AG20443 (cell line): ENCODE measurements around the gene SMC5.
"Not testable (repeated sequence)": the region's sequence is repeated elsewhere in the genome, so short reads cannot be mapped to it uniquely, and the experiment has no call there.

Experiments
- DNase-seq: peaks from one replicate; pipeline ENCODE4 v3.0.0; 2012; ENCODE audit warnings: low spot score, mixed read lengths

SMC5 gene

DNA sequence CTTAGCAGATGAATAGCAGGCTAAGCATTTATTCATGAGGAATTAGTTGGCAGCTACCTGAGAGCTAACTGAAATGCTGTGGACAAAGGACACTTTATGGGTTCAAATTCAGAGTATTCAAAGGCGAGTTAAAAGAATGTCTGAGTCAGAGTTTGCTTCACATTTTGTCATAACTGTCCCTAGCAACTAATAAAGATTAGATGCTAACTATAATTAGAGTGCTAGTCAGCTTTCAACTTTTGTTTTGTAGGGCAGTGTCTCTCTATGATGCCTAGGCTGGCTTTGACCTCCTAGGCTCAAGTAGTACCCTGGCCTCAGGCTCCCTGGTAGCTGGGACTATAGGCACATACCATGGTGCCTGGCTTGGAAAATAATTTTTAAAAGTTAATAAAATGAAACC, 4.6 kb downstream of the SMC5 start:
- DNase-seq: peak; percentile 19

DNA sequence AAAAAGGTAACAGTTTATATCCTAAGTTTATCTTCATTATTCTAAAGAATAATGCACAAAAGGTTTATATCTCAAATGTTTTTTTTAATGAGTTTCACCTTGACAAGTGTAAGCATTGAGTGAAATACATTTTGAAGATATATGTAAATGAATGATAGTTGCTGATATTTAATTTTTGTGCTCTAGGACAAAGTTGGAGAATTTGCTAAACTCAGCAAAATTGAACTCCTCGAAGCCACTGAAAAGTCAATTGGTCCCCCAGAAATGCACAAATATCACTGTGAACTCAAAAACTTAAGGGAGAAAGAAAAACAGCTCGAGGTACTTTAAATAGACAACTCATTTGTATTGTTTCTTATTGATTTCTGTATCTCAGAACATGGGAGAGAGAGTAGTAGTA, 19.5 kb downstream of the SMC5 start:
- no peak for DNase-seq

DNA sequence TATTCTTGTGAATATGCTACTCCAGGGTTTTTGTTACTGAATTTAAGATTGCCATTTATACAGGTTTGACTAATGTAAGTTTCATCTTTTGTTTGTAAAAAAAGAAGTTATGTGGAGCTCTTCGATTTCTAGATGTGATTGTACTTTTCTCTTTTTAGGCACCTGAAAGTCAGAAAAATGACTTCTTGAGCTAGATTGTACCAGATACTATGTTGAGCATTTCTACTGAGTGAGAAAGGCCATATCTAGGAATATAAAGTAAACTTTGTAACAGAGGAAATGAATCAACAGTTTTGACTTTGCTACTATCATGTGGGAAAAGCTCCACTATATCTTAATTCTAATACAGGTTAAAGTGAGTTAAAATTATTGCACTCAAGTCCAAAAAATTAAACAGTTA, 25.1 kb downstream of the SMC5 start:
- no peak for DNase-seq

DNA sequence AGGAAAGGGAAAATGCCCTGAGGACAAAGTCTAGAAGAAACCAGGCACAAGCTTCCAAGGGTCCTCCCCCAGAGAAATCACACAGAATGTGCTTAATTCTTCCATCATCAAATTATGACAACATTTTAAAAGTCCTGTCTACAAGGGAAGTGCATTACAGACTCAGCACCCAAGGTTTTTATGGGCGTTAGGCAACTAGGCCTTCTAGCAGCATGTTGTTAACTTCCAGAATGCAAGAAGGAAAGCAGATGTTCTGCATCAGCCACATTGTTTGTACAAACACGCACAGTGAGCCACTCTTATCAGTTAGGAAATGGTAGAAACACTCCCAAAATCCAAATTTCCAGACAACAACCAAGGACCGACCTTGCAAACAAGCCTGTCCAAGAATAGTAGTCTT, 26.5 kb downstream of the SMC5 start:
- peak; percentile 17 for DNase-seq

DNA sequence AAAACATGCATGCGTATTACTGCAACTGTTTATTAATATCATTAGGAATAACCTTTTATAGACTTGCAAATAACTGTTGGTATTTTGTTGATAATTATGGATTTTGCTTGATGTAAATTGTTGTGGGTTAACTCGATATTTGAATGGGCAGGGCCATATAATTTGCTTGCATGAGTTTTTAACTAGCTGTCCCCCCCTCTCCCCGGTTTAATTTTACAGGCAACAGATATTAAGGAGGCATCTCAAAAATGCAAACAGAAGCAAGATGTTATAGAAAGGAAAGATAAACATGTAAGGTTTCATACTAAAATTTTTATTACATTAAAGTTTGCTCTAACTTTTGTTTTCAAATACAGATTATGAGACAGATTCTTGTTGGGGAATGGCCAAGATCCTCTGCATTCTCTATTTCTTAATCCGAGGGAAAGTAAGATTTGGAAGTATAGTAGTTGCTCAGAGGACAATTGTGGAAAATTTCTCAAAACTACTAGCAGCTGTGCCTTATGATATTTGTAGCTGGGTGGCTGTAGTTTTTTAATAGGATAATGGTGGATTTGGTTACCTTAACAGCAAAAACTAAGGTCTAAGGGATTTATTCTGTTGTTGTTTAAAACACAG, 27.3 kb downstream of the SMC5 start:
- no peak for DNase-seq

DNA sequence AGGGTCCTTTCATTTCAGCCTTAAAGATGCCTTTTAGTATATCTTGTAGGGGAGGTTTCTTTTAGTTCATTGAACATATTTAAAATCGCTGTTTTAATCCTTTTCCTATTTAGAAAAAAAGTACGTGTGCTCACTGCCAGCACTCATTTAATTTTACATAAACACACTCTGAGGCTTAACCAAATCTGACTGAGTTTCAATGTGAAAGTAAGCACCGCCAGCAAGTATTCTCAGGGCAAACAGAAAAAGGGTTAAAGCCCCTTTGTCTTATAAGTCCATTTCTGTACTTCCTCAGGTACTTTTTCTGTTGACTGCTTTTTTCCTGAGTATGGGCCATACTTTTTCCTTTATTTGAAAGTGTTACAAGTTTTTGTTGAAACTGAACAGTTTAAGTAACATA, 31.8 kb downstream of the SMC5 start:
- no peak for DNase-seq

DNA sequence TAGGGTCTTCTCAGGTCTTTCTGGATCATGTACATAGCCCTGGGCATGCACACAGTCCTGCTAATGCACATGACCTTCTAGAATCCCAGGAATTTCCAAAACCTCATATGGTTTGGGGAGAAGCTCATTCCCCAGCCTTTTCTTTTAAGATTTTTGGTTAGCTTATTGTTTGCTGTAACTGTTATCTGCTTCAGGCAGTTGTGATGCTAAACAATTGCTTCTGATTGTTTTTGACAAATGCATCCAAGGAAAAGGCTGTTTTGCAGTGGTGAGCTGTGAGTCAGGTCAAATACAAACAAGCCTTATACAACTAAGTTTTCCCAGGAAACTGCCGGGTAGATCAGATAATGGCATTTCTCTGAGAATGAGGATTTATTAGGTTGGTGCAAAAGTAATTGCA, 32.7 kb downstream of the SMC5 start:
- DNase-seq: no peak

DNA sequence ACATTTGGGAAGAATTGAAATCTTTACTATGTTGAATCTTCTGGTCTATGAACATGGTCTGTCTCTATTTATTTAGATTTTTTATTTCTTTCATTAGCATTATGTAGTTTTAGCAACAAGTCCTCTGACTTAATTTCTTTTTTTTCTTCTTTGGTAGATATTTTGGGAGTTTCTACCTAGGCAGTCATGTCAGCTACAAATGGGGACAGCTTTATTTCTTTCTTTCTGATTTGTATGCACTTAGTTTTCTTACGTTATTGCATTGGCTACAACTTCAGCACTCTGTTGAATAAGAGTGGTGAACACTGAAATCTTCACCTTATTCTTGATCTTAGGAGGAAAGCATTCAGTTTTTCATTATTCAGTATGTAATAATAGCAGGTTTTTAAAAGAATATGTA, 33.5 kb downstream of the SMC5 start:
- no peak for DNase-seq

DNA sequence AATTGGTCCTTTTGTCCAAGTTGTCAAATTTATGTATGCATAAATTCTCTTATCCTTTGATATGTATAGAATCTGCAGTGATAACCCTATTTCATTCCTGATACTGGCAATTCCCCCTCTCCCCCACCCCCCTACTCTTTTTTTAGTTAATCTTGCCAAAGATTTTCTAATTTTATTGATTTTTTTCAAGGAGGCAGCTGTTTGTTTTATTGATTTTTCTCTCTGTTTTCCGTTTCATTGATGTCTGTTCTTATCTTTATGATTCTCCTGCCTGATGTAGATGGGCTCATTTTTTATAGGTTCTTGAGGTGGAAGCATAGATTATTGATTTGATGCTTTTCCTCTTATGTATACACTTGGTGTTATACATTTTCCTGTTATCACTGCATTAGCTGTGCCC, 34.4 kb downstream of the SMC5 start:
- DNase-seq: no peak

DNA sequence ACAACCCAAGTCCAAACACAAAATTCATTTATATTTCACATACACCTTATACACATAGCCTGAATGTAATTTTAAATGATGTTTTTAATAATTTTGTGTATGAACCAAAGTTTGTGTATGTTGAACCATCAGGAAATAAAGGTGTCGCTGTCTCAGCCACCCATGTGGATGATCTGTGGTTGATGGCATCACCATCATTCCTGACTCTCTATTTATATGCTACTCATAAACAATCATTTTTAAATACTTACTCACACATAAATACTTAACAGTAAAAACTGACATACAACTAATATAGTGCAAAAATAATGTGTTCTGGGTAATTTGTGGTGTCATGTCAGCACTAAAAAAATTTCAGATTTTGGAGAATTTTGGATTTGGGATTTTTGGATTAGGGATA, 38.4 kb downstream of the SMC5 start:
- DNase-seq: no peak

DNA sequence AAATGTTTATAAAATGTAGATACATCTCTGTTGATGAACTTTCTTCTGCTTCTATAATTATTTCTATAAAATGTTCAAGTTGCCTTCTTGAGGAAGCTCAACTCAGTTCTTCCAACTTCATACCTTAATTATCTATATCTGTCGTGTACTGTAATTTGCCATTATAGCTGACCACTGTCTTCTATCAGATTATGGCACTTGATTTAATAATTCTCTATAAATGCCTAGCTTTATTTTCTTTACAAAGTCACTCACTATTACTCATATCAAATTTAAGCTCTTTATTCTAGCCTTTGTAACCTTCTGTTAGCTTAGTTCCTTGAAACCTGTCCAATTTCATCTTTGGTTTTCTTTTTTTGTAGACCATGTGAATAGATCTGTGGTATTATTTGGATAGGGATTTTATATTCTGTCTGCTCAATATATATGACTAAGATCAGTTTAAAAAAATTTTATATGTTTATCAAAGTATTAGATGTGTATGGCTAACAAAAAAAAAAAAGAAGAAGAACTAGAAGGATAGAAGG, 39.5 kb downstream of the SMC5 start:
- no peak for DNase-seq

DNA sequence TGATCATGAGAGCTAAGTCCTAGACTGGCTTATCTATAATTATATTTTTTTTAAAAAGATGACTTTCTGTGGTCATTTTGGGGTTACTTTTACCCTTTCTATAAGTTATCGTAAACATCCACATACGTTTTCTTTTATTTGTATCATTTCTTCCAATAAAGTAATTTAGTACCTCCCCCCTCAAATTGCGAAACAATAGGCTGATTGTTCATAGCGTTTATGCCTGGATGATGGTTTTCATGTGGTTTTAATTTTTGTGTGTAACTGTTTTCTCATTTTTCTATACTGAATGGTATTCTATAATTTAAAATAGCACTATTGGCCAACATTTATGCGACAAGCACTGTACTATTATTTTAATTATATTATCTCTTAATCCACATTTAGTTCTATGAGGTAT, 44.5 kb downstream of the SMC5 start:
- DNase-seq: peak; percentile 10

DNA sequence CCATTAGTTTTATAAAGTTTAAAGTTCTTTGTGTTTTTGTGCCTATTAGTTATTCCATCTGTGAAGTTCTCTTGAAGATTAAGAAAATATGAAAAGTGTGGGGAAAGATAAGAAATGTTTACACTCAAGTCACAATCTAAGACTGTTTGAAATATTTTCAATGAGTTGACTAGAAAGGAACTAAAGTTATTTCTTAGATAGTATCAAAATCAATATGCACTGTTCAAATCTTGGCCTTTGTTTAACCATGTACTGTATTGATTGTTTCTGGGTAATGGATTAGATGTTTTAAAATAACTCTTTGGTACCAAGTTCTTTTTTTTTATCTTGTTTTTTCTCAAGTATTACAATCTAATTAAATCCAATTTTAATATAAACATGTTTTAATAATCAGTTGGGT, 46.0 kb downstream of the SMC5 start:
- DNase-seq: no peak

DNA sequence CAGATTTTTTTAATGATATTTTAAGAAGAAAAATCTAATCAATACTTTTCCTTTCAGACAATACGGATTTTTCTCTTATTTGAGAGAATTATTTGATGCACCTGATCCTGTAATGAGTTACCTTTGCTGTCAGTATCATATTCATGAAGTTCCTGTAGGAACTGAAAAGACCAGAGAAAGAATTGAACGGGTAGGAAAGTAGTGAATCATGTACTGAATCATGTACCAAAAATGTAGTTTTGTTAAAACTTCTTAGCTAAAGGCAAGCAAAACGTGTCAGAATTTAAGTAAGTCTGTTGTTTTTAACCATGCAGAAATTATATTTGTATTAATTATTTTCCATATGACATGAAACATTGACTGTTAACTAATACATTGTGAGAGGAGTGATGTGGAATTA, 56.6 kb downstream of the SMC5 start:
- DNase-seq: peak; percentile 24

DNA sequence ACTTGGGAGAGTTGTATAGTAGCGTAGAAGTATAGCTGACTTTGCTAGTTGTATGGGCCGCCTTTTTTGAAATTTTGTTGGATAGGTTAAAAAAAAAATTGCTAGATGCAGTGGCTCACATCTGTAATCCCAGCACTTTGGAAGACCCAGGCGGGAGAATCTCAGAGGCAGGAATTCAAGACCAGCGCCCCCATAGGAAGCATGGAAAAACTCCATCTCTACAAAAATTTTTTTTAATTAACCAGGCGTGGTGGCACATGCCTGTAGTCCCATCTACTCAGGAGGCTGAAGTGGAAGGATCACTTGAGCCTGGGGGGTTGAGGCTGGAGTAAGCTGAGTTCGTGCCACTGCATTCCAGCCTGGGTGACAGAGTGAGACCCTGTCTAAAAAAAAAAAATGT, 59.2 kb downstream of the SMC5 start:
- DNase-seq: no peak

DNA sequence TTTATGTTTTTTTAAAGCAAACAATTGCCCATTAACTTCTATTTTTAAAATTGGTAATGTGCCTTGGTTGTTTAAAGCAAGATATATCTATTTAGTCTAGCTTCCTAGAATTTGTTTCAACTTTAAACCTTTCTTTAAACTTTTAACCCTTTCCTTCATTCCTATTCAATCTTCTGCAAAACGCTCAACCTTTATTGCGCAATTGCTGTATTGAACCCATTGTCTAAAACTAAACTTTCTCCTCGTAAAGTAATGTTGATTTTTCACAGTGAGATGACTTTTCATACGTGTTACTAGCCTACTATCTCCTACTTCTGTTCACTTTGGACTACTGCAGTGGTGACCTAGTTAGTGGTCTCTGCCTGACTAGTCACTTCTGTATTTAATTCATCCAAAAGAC, 63.3 kb downstream of the SMC5 start:
- no peak for DNase-seq

DNA sequence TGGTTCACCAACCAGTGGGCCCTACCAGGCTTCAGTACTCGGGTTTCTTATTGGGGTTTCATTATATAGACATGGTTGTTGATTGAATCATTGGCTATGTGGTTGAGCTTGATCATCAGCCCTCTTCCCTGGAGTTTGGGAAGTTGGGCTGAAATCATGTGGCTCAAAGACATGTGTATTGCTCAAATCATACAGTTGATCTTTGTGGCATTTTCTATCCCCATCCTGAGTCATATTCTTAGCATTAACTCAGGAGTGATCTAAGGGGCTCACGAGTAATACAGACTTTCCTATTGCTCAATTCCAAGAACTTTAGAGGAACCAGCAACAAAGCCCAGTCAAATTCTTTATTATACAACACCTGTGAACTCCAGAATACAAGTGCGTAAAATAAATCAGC, 66.2 kb downstream of the SMC5 start:
- peak; percentile 22 for DNase-seq

DNA sequence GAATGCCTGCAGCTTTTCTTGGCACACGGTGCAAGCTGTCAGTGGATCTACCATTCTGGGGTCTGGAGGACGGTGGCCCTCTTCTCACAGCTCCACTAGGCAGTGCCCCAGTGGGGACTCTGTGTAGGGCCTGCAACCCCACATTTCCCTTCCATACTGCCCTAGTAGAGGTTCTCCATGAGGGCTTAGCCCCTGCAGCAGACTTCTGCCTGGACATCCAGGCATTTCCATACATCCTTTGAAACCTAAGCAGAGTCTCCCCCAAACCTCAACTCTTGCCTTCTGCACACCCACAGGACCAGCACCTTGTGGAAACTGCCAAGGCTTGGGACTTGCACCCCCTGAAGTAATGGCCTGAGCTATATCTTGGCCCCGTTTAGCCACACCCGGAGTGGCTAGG, 69.8 kb downstream of the SMC5 start:
- not testable (repeated sequence) for DNase-seq

DNA sequence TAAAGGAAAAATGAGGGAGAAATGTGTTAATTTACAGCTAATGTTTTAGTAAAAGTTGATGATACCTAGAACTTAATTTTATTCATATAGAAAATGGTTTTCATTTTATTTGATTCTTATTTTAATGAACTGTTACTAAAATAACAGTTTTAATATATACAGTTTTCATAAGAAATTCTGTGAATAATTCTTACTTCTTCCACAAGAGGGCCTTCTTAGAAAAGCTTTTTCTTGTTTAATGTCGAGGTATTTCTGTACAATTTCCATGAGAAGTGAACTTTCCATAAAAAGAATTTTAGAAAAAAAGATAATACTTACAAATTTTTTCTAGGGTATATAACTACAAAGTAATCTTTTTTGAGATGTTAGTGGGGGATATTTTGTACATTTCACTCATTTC, 81.8 kb downstream of the SMC5 start:
- DNase-seq: peak; percentile 27

DNA sequence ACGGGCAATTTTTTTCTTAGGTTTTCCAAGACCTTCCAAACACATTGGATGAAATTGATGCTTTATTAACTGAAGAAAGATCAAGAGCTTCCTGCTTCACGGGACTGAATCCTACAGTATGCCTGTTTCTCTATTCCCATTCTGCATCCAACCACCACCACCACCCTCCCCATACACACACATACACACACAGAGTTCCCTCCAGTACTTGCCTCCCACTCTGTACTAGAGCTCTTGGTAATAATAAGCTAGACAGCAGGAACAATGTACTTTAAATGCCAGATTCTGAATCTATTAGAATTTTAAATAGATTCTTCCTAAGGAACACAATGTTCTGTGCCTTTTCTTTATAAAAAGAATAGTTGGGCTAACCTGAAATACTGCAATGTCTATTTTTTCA, 88.3 kb downstream of the SMC5 start:
- no peak for DNase-seq

DNA sequence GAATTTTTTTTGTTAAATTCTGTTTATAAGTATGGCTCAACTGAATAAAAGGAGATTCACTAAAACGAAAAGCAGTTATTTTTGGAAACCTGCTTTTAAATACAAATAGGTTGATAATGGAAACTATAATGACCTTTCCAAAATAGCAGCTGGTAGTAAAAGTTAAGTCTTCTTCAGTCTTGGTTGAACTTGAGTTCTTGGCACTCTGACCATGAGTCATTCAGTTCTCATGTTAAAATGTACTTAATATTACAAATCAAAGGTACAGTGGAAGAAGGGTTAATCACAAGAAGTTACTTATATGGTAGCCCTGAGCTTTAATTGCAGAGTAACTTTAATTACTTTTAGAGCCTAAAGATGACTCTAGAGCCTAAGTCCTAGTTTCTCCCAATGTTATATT, 93.6 kb downstream of the SMC5 start:
- DNase-seq: no peak

DNA sequence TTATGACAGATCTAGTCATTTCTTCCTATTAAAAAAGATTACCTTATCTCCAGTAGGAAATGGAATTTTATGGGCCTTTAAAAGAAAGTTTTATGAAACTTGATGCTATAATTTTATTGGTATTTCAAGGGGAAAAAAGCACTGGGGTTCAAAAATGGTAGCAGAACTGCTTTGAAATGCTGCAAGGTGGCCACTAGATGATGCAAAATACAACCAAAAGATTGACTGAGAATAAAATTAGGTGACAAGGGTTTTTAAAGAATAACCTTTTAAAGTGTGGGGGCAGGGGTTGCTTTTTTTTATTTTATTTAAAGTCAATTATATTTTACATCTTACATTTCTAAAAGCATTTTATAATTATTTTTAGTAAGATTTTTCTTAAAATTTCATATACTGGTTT, 94.0 kb downstream of the SMC5 start:
- peak; percentile 18 for DNase-seq

DNA sequence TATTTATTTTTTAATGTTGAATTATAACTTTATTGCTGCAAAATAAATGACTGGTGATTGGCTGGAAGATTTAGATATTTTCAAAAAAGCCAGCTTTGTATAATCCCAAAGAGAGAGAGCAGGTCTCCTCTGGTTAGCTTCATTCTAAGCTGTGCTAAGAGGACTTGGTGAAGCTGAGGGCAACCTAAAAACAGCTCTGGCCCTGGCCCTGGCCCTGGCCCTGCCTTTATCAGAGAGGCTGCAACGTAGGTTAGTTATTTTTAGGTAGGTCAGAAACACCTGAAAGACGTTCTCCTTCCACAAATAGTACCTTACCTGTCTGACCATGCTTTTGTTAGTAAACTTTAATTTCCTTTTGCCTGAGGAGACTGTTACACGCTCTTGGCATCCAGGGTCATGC, 97.0 kb downstream of the SMC5 start:
- no peak for DNase-seq

DNA sequence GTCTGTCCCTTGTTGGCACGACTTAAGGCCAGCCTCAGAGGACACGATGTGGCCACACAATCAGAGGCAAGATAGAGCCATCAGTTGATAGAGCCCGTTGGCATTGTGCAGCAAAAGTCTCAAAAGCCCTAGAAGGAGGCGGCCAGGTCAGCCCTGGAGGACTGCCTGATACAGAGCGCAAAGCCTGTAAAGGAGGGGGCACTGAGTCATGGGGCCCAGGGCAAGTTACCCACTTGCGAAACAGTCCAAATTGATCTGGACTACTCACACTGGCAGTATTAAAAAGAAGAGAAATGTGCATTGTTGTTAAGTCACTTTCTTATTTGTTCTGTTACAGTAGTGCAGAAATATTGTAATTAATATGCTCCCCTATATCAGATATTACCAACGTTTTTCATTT, 104.2 kb downstream of the SMC5 start:
- peak; percentile 24 for DNase-seq

DNA sequence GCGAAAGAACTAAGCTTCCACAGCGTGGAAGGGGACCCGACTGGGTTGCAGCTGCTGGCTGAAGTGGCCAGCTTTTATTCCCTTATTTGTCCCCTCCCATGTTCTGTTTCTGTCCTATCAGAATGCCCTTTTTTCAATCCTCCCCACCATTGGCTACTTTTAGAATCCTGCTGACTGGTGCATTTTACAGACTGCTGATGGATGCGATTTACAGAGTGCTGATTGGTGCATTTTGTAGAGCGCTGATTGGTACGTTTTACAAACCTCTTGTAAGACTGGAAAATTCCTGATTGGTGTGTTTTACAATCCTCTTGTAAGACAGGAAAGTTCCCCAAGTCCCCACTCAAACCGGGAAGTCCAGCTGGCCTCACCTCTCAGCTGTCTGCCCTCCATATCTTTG, 105.0 kb downstream of the SMC5 start:
- no peak for DNase-seq
